KMS-11 (cell line): ENCODE measurements around the gene SLC35G2.
"Not testable (repeated sequence)": the region's sequence is repeated elsewhere in the genome, so short reads cannot be mapped to it uniquely, and the experiment has no call there.

Experiments
- H2AFZ ChIP-seq: fragments of 200-600 bp; sonication (generic); 2 replicates; pipeline ENCODE4 v1.6.1; 2016; ENCODE audit warnings: antibody characterized with exemption, mixed run types, low read depth
- H3K27ac ChIP-seq: fragments of 200-600 bp; sonication (generic); 2 replicates; pipeline ENCODE4 v1.6.1; 2016; ENCODE audit warnings: mild to moderate bottlenecking, mixed run types
- H3K27me3 ChIP-seq: fragments of 200-600 bp; sonication (generic); 2 replicates; pipeline ENCODE4 v1.6.1; 2017; ENCODE audit warnings: mild to moderate bottlenecking, low read depth, mixed run types, moderate library complexity; ENCODE audit not compliant: insufficient read depth
- H3K36me3 ChIP-seq: fragments of 200-600 bp; sonication (generic); 2 replicates; pipeline ENCODE4 v1.6.1; 2017; ENCODE audit warnings: mild to moderate bottlenecking, mixed run types; ENCODE audit not compliant: insufficient read depth
- H3K4me1 ChIP-seq: fragments of 200-600 bp; sonication (generic); 2 replicates; pipeline ENCODE4 v1.6.1; 2016; ENCODE audit warnings: mild to moderate bottlenecking, low read depth, mixed run types; ENCODE audit not compliant: poor library complexity, severe bottlenecking
- H3K4me2 ChIP-seq: fragments of 200-600 bp; sonication (generic); 2 replicates; pipeline ENCODE4 v1.7.0; 2016; ENCODE audit warnings: mild to moderate bottlenecking, mixed run types
- H3K4me3 ChIP-seq: fragments of 200-600 bp; sonication (generic); IDR thresholded peaks from 2 replicates; pipeline ENCODE4 v1.6.1; 2017; ENCODE audit warnings: low read depth, low read length, mixed read lengths; ENCODE audit not compliant: insufficient read depth
- H3K79me2 ChIP-seq: fragments of 200-600 bp; sonication (generic); 2 replicates; pipeline ENCODE4 v1.6.1; 2016; ENCODE audit warnings: low read depth, mixed run types; ENCODE audit not compliant: insufficient read depth
- H3K9ac ChIP-seq: fragments of 200-600 bp; sonication (generic); 2 replicates; pipeline ENCODE4 v1.6.1; 2016; ENCODE audit warnings: mild to moderate bottlenecking, mixed run types
- H4K20me1 ChIP-seq: fragments of 200-600 bp; sonication (generic); 2 replicates; pipeline ENCODE4 v1.6.1; 2016; ENCODE audit warnings: mild to moderate bottlenecking, mixed run types; ENCODE audit not compliant: insufficient read depth
- CTCF ChIP-seq: fragments of 200-600 bp; sonication (generic); conservative IDR thresholded peaks from 2 replicates; pipeline ENCODE4 v1.6.1; 2017; ENCODE audit warnings: low read depth, mild to moderate bottlenecking, antibody characterized with exemption, low read length, moderate library complexity, mixed read lengths

Gene SLC35G2

DNA sequence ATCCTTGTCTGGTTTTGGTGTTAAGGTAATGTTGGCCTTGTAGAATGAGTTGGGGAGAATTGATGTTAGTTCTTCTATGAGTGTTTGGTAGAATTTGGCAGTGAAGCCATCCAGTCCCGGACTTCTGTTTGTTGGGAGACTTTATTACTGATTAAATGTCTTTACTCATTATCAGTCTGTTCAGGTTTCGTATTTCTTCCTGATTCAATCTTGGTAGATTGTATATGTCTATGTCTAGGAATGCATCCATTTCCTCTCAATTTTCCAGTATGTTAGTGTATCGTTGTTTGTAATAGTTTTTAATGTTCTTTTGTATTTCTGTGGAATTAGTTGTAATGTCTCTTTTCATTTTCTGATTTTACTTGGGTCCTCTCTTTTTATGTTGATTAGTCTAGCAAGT lies 82.5 kb downstream of the SLC35G2 start:
- no peak overlapping the region for H3K9ac ChIP-seq
- no peak overlapping the region for H3K27ac ChIP-seq
- peaks cover 44% of the 10 kb centered on the region for H3K4me1 ChIP-seq
- H3K36me3 ChIP-seq: no peaks in the 10 kb centered on the region
- no peaks in the 10 kb centered on the region for H3K27me3 ChIP-seq
- TF ChIP-seq CTCF: no peak
- no peak overlapping the region for H2AFZ ChIP-seq
- no peak overlapping the region for H3K4me2 ChIP-seq
- no peaks in the 10 kb centered on the region; the same call in 1 of the 2 replicates for H4K20me1 ChIP-seq
- no peak overlapping the region for H3K4me3 ChIP-seq
- peaks cover 99% of the 10 kb centered on the region for H3K79me2 ChIP-seq

DNA sequence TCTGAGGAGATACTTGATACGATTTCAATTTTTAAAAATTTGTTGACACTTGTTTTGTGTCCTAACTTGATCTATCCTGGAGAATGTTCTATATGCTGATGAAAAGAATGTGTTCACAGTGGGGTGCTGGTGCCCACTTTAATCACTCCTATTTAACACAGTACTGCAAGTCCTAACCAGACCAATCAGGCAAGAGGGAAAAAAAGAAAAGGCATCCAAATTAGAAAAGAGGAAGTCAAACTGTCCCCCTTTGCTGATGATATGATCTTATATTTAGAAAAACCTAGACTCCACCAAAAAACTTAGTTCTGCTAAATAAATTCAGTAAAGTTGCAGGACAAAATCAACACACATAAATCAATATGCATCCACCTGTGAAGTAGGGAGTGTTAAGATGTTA lies 83.6 kb downstream of the SLC35G2 start:
- not testable (repeated sequence) for H3K27ac ChIP-seq, H2AFZ ChIP-seq, H3K27me3 ChIP-seq, H3K9ac ChIP-seq, H3K36me3 ChIP-seq, H3K4me2 ChIP-seq, H3K4me3 ChIP-seq, H4K20me1 ChIP-seq
- peaks cover 40% of the 10 kb centered on the region for H3K4me1 ChIP-seq
- peaks cover 95% of the 10 kb centered on the region for H3K79me2 ChIP-seq

GRCh38 chr3:136903899-136904298 lies 85.0 kb downstream of the SLC35G2 start:
- peaks cover 6% of the 10 kb centered on the region; the same call in 1 of the 2 replicates for H4K20me1 ChIP-seq
- H3K4me2 ChIP-seq: no peak overlapping the region
- peaks cover 94% of the 10 kb centered on the region for H3K79me2 ChIP-seq
- no peaks in the 10 kb centered on the region for H3K27me3 ChIP-seq
- H3K27ac ChIP-seq: no peak overlapping the region
- H3K4me1 ChIP-seq: peaks cover 41% of the 10 kb centered on the region
- no peak for TF ChIP-seq CTCF
- no peak overlapping the region for H3K9ac ChIP-seq
- no peak overlapping the region for H2AFZ ChIP-seq
- H3K4me3 ChIP-seq: no peak overlapping the region
- H3K36me3 ChIP-seq: no peaks in the 10 kb centered on the region

GRCh38 chr3:136904746-136905145 lies 85.8 kb downstream of the SLC35G2 start:
- no peaks in the 10 kb centered on the region for H3K27me3 ChIP-seq
- peaks cover 41% of the 10 kb centered on the region for H3K4me1 ChIP-seq
- no peak overlapping the region for H3K4me3 ChIP-seq
- H3K9ac ChIP-seq: no peak overlapping the region
- no peak overlapping the region for H2AFZ ChIP-seq
- no peak overlapping the region for H3K4me2 ChIP-seq
- H4K20me1 ChIP-seq: peaks cover 14% of the 10 kb centered on the region; the same call in 1 of the 2 replicates
- TF ChIP-seq CTCF: no peak
- peaks cover 95% of the 10 kb centered on the region for H3K79me2 ChIP-seq
- H3K27ac ChIP-seq: no peak overlapping the region
- H3K36me3 ChIP-seq: no peaks in the 10 kb centered on the region
